Body of pancreas (tissue), 4 donors: ENCODE data around the gene GRB10. TPM values are rescaled to one million over a fixed set of nuclear protein-coding genes. Genes with fewer than 3 reads are reported as not detected.

Source experiments
- ATAC-seq: fragments of 150-250 bp; one replicate; pipeline ENCODE4 v1.9.1; 2016
- DNase-seq, 4 donors: peaks; one replicate each; pipeline ENCODE4 v3.0.0-alpha.2; 2019
- H3K27ac ChIP-seq, 4 donors: fragments of 200-600 bp; sonication (generic); 1 replicate in 3 of 4; 2 replicates in 1 of 4; pipeline versions ENCODE4 v1.5.1 to v1.6.1; 2016 to 2019; ENCODE audit warnings: mild to moderate bottlenecking in 1 of 4, mixed read lengths in 1 of 4, moderate library complexity in 1 of 4
- H3K27me3 ChIP-seq, 2 donors: fragments of 200-600 bp; sonication (generic); one replicate each; pipeline ENCODE4 v1.6.0; 2016; ENCODE audit warnings: mild to moderate bottlenecking in 1 of 2
- H3K36me3 ChIP-seq, 2 donors: fragments of 200-600 bp; sonication (generic); replicated peaks in 1 of 2; 2 replicates each; pipeline ENCODE4 v1.5.1; 2016; ENCODE audit warnings: low read depth in 2 of 2; ENCODE audit not compliant: insufficient read depth in 1 of 2
- H3K4me1 ChIP-seq: fragments of 200-600 bp; sonication (generic); one replicate; pipeline ENCODE4 v1.6.0; 2016
- H3K4me3 ChIP-seq, 2 donors: fragments of 200-600 bp; sonication (generic); 1 replicate in 1 of 2; 2 replicates in 1 of 2; pipeline ENCODE4 v1.5.1; 2016 to 2019
- H3K9me3 ChIP-seq, 3 donors: fragments of 200-600 bp; sonication (generic); 1 replicate in 2 of 3; 2 replicates in 1 of 3; pipeline ENCODE4 v1.5.1; 2016
- CTCF ChIP-seq, 7 experiments: fragments of 450-650 bp in 4 of 7; fragments of 200-600 bp in 3 of 7; sonication (generic) in 3 of 7; IDR thresholded peaks; one replicate each; pipeline ENCODE4 v1.5.1; 2016 to 2019; ENCODE audit warnings: antibody characterized with exemption in 7 of 7
- POLR2A ChIP-seq, 3 donors: fragments of 450-650 bp; IDR thresholded peaks; one replicate each; pipeline ENCODE4 v1.6.1; 2016; ENCODE audit warnings: antibody characterized with exemption in 3 of 3, mild to moderate bottlenecking in 2 of 3
- WGBS, 2 donors: methylation state at CpG; one replicate each; pipeline ENCODE4 v1.1.5; 2017; 5-methylcytosine and 5-hydroxymethylcytosine counted together
- intact Hi-C: fragments of 100-400 bp; cut with DNase I; formaldehyde crosslinking; loops from one replicate; pipeline ENCODE4 v1.15.1; 2023
- total RNA-seq, 2 donors: library from RNA; depleted of rRNA; stranded (reverse); fragments of >200 nt; gene quantifications; one replicate each; pipeline ENCODE4 v1.1.0, GENCODE V29; 2016

The GRB10 gene
- total RNA-seq, 2 donors from 2014 or later, result 130 to 229 TPM

- Histone ChIP-seq H3K36me3 (no peaks in the 10 kb centered on the region), H3K27ac (no peak overlapping the region), H3K9me3 (no peaks in the 10 kb centered on the region), H3K4me3 (no peak overlapping the region), H3K4me1 (peaks cover 16% of the 10 kb centered on the region), H3K27me3 (no peaks in the 10 kb centered on the region)
- intact Hi-C loops, result no loop called here
- TF ChIP-seq POLR2A (IDR thresholded peaks at IDR 0.05) (no peak), CTCF (IDR thresholded peaks at IDR 0.05) (no peak)
- ATAC-seq, result no peak
- DNase-seq, result no peak
- 78 to 82% methylated on average over 8 of the region's 8 CpGs for WGBS, 2 donors
Observed at GRCh38 chr7:50826371-50827172, 43.9 kb upstream of the GRB10 start.

GRCh38 chr7:50825465-50825864, 42.8 kb upstream of the GRB10 start:
- H3K9me3 ChIP-seq, result no peaks in the 10 kb centered on the region
- H3K4me3 ChIP-seq, result no peak overlapping the region
- no peaks in the 10 kb centered on the region for H3K36me3 ChIP-seq
- H3K27me3 ChIP-seq, result no peaks in the 10 kb centered on the region
- TF ChIP-seq CTCF (IDR thresholded peaks at IDR 0.05) (no peak), POLR2A (IDR thresholded peaks at IDR 0.05) (no peak)
- peaks cover 25% of the 10 kb centered on the region for H3K4me1 ChIP-seq
- intact Hi-C loops, result no loop called here
- no peak overlapping the region for H3K27ac ChIP-seq
- DNase-seq (no peak), ATAC-seq (no peak)
- 78 to 85% methylated on average over 7 of the region's 7 CpGs for WGBS, 2 donors

GRCh38 chr7:50824882-50825281, 42.2 kb upstream of the GRB10 start:
- H3K36me3 ChIP-seq, result no peaks in the 10 kb centered on the region
- 89 to 91% methylated on average over 4 of the region's 4 CpGs for WGBS, 2 donors
- H3K27me3 ChIP-seq, result no peaks in the 10 kb centered on the region
- DNase-seq, result no peak
- H3K27ac ChIP-seq, result no peak overlapping the region
- ATAC-seq, result no peak
- intact Hi-C loops, result no loop called here
- peaks cover 25% of the 10 kb centered on the region for H3K4me1 ChIP-seq
- no peaks in the 10 kb centered on the region for H3K9me3 ChIP-seq
- H3K4me3 ChIP-seq, result no peak overlapping the region
- no peak for TF ChIP-seq POLR2A (IDR thresholded peaks at IDR 0.05)
- no peak for TF ChIP-seq CTCF (IDR thresholded peaks at IDR 0.05)

- peaks cover 25% of the 10 kb centered on the region for H3K4me1 ChIP-seq
- H3K4me3 ChIP-seq, result no peak overlapping the region
- no peak for ATAC-seq
- no peak overlapping the region for H3K27ac ChIP-seq
- DNase-seq, result no peak
- no peaks in the 10 kb centered on the region for H3K9me3 ChIP-seq
- 95 to 96% methylated on average over 5 of the region's 5 CpGs for WGBS, 2 donors
- TF ChIP-seq CTCF (IDR thresholded peaks at IDR 0.05) (no peak), POLR2A (IDR thresholded peaks at IDR 0.05) (no peak)
- no peaks in the 10 kb centered on the region for H3K36me3 ChIP-seq
- no peaks in the 10 kb centered on the region for H3K27me3 ChIP-seq
- intact Hi-C loops, result no loop called here
Observed at GRCh38 chr7:50822706-50823105, 40.0 kb upstream of the GRB10 start.

GRCh38 chr7:50822110-50822509, 39.4 kb upstream of the GRB10 start:
- H3K27ac ChIP-seq, result peak overlapping the region; percentile 23 to 67 (median 52)
- no peaks in the 10 kb centered on the region for H3K27me3 ChIP-seq
- H3K36me3 ChIP-seq, result no peaks in the 10 kb centered on the region
- H3K9me3 ChIP-seq, result no peaks in the 10 kb centered on the region
- intact Hi-C loops, result no loop called here
- H3K4me3 ChIP-seq, result no peak overlapping the region
- peaks cover 25% of the 10 kb centered on the region for H3K4me1 ChIP-seq
- 11 to 17% methylated on average over 5 of the region's 5 CpGs for WGBS, 2 donors
- TF ChIP-seq CTCF (IDR thresholded peaks at IDR 0.05) (no peak), POLR2A (IDR thresholded peaks at IDR 0.05) (no peak)
- DNase-seq (no peak), ATAC-seq (peak; percentile 65)
